ENCODE results near the gene ATP6AP1. TPM values are rescaled to one million over a fixed set of nuclear protein-coding genes. Genes with fewer than 3 reads are reported as not detected.

ATP6AP1 gene
- total and polyA plus RNA-seq, 9 donors, result 30.0 to 78.3 (median 65.9) TPM

GRCh38 chrX:154486052-154486395 is 57.5 kb downstream of the ATP6AP1 start:
- Histone ChIP-seq H3K9me3 (replicated peaks; ENCODE audit: control insufficient read depth, low read depth, low read length) (no peaks in the 10 kb centered on the region), H3K4me3 (ENCODE audit: low read length) (peak overlapping the region; percentile 50), H3K36me3 (ENCODE audit: control insufficient read depth, insufficient read depth, low read length) (peaks cover 15% of the 10 kb centered on the region), H3K27ac (ENCODE audit: low read length) (peak overlapping the region; percentile 13), H3K27me3 (ENCODE audit: control insufficient read depth, insufficient read depth, low read length) (no peaks in the 10 kb centered on the region), H3K4me1 (ENCODE audit: control insufficient read depth, insufficient read depth, low read length) (peaks cover 23% of the 10 kb centered on the region)
- peak; percentile 40 for DNase-seq
- WGBS (ENCODE audit: insufficient coverage), result 43% methylated on average over 35 of the region's 35 CpGs

Other genes with a start within 250 kb of the ATP6AP1 start
- gene OPN1MW, start 246.1 kb upstream of the ATP6AP1 start, total RNA-seq, result not detected
- gene OPN1MW, start 246.1 kb upstream of the ATP6AP1 start, polyA plus RNA-seq (ENCODE audit: insufficient read depth in 1 of 8, insufficient read length in 8 of 8, low replicate concordance in 1 of 8), result not detected
- not detected for gene OPN1MW2, start 208.9 kb upstream of the ATP6AP1 start, total RNA-seq
- gene OPN1MW2, start 208.9 kb upstream of the ATP6AP1 start, polyA plus RNA-seq (ENCODE audit: insufficient read depth in 1 of 8, insufficient read length in 8 of 8, low replicate concordance in 1 of 8), result not detected
- not detected for gene OPN1MW3, start 171.1 kb upstream of the ATP6AP1 start, total RNA-seq
- not detected for gene OPN1MW3, start 171.1 kb upstream of the ATP6AP1 start, polyA plus RNA-seq (ENCODE audit: insufficient read depth in 1 of 8, insufficient read length in 8 of 8, low replicate concordance in 1 of 8)
- not detected for gene TEX28, start 133.6 kb upstream of the ATP6AP1 start, total RNA-seq
- not detected for gene TEX28, start 133.6 kb upstream of the ATP6AP1 start, polyA plus RNA-seq (ENCODE audit: insufficient read depth in 1 of 8, insufficient read length in 8 of 8, low replicate concordance in 1 of 8)
- gene TKTL1, start 132.9 kb upstream of the ATP6AP1 start, total RNA-seq, result 0.27 TPM
- under 1 TPM; 0.15 to 0.73 (median 0.29) TPM for gene TKTL1, start 132.9 kb upstream of the ATP6AP1 start, polyA plus RNA-seq (ENCODE audit: insufficient read depth in 1 of 8, insufficient read length in 8 of 8, low replicate concordance in 1 of 8)
- gene FLNA, start 54.0 kb upstream of the ATP6AP1 start, total RNA-seq, result 212 TPM
- gene FLNA, start 54.0 kb upstream of the ATP6AP1 start, polyA plus RNA-seq (ENCODE audit: insufficient read depth in 1 of 8, insufficient read length in 8 of 8, low replicate concordance in 1 of 8), result 100 to 1,000 TPM; 329 to 450 (median 367) TPM
- gene EMD, start 49.4 kb upstream of the ATP6AP1 start, total RNA-seq, result 8.7 TPM
- 10 to 100 TPM; 48.8 to 66.7 (median 57.4) TPM for gene EMD, start 49.4 kb upstream of the ATP6AP1 start, polyA plus RNA-seq (ENCODE audit: insufficient read depth in 1 of 8, insufficient read length in 8 of 8, low replicate concordance in 1 of 8)
- 7,222 TPM for gene RPL10, start 30.3 kb upstream of the ATP6AP1 start, total RNA-seq
- 1,000 to 10,000 TPM; 5,887 to 6,889 (median 5,977) TPM for gene RPL10, start 30.3 kb upstream of the ATP6AP1 start, polyA plus RNA-seq (ENCODE audit: insufficient read depth in 1 of 8, insufficient read length in 8 of 8, low replicate concordance in 1 of 8)
- 35.2 TPM for gene DNASE1L1, start 19.4 kb upstream of the ATP6AP1 start, total RNA-seq
- 10 to 100 TPM; 17.8 to 38.7 (median 30.8) TPM for gene DNASE1L1, start 19.4 kb upstream of the ATP6AP1 start, polyA plus RNA-seq (ENCODE audit: insufficient read depth in 1 of 8, insufficient read length in 8 of 8, low replicate concordance in 1 of 8)
- 17.2 TPM for gene TAFAZZIN, start 17.1 kb upstream of the ATP6AP1 start, total RNA-seq
- gene TAFAZZIN, start 17.1 kb upstream of the ATP6AP1 start, polyA plus RNA-seq (ENCODE audit: insufficient read depth in 1 of 8, insufficient read length in 8 of 8, low replicate concordance in 1 of 8), result 10 to 100 TPM; 17.0 to 34.8 (median 27.3) TPM
- 45.4 TPM for gene GDI1, start 8.5 kb downstream of the ATP6AP1 start, total RNA-seq
- 100 to 1,000 TPM in 2 of 8 donors, 10 to 100 TPM in 6; 78.6 to 106 (median 91.5) TPM for gene GDI1, start 8.5 kb downstream of the ATP6AP1 start, polyA plus RNA-seq (ENCODE audit: insufficient read depth in 1 of 8, insufficient read length in 8 of 8, low replicate concordance in 1 of 8)
- gene FAM50A, start 15.5 kb downstream of the ATP6AP1 start, total RNA-seq, result 38.0 TPM
- 10 to 100 TPM; 61.4 to 71.4 (median 65.9) TPM for gene FAM50A, start 15.5 kb downstream of the ATP6AP1 start, polyA plus RNA-seq (ENCODE audit: insufficient read depth in 1 of 8, insufficient read length in 8 of 8, low replicate concordance in 1 of 8)
- 7.4 TPM for gene PLXNA3, start 29.6 kb downstream of the ATP6AP1 start, total RNA-seq
- gene PLXNA3, start 29.6 kb downstream of the ATP6AP1 start, polyA plus RNA-seq (ENCODE audit: insufficient read depth in 1 of 8, insufficient read length in 8 of 8, low replicate concordance in 1 of 8), result 10 to 100 TPM; 27.5 to 48.1 (median 38.8) TPM
- gene LAGE3, start 50.6 kb downstream of the ATP6AP1 start, total RNA-seq, result 16.2 TPM
- gene LAGE3, start 50.6 kb downstream of the ATP6AP1 start, polyA plus RNA-seq (ENCODE audit: insufficient read depth in 1 of 8, insufficient read length in 8 of 8, low replicate concordance in 1 of 8), result 10 to 100 TPM; 12.1 to 15.9 (median 14.5) TPM
- 26.2 TPM for gene UBL4A, start 57.9 kb downstream of the ATP6AP1 start, total RNA-seq
- 10 to 100 TPM; 20.3 to 27.8 (median 24.5) TPM for gene UBL4A, start 57.9 kb downstream of the ATP6AP1 start, polyA plus RNA-seq (ENCODE audit: insufficient read depth in 1 of 8, insufficient read length in 8 of 8, low replicate concordance in 1 of 8)
- gene SLC10A3, start 62.0 kb downstream of the ATP6AP1 start, total RNA-seq, result 7.8 TPM
- 10 to 100 TPM; 10.4 to 17.9 (median 13.3) TPM for gene SLC10A3, start 62.0 kb downstream of the ATP6AP1 start, polyA plus RNA-seq (ENCODE audit: insufficient read depth in 1 of 8, insufficient read length in 8 of 8, low replicate concordance in 1 of 8)
- 19.1 TPM for gene FAM3A, start 87.6 kb downstream of the ATP6AP1 start, total RNA-seq
- gene FAM3A, start 87.6 kb downstream of the ATP6AP1 start, polyA plus RNA-seq (ENCODE audit: insufficient read depth in 1 of 8, insufficient read length in 8 of 8, low replicate concordance in 1 of 8), result 10 to 100 TPM; 22.7 to 34.7 (median 28.9) TPM
- gene G6PD, start 118.2 kb downstream of the ATP6AP1 start, total RNA-seq, result 5.8 TPM
- gene G6PD, start 118.2 kb downstream of the ATP6AP1 start, polyA plus RNA-seq (ENCODE audit: insufficient read depth in 1 of 8, insufficient read length in 8 of 8, low replicate concordance in 1 of 8), result 10 to 100 TPM; 11.0 to 19.4 (median 13.9) TPM
- gene IKBKG, start 118.9 kb downstream of the ATP6AP1 start, total RNA-seq, result 9.4 TPM
- gene IKBKG, start 118.9 kb downstream of the ATP6AP1 start, polyA plus RNA-seq (ENCODE audit: insufficient read depth in 1 of 8, insufficient read length in 8 of 8, low replicate concordance in 1 of 8), result 10 to 100 TPM; 12.2 to 16.3 (median 14.0) TPM
- gene CTAG1A, start 156.5 kb downstream of the ATP6AP1 start, total RNA-seq, result not detected
- not detected for gene CTAG1A, start 156.5 kb downstream of the ATP6AP1 start, polyA plus RNA-seq (ENCODE audit: insufficient read depth in 1 of 8, insufficient read length in 8 of 8, low replicate concordance in 1 of 8)
- gene CTAG1B, start 190.6 kb downstream of the ATP6AP1 start, total RNA-seq, result not detected
- gene CTAG1B, start 190.6 kb downstream of the ATP6AP1 start, polyA plus RNA-seq (ENCODE audit: insufficient read depth in 1 of 8, insufficient read length in 8 of 8, low replicate concordance in 1 of 8), result not detected
- not detected for gene CTAG2, start 224.9 kb downstream of the ATP6AP1 start, total RNA-seq
- not detected for gene CTAG2, start 224.9 kb downstream of the ATP6AP1 start, polyA plus RNA-seq (ENCODE audit: insufficient read depth in 1 of 8, insufficient read length in 8 of 8, low replicate concordance in 1 of 8)

All from muscle of leg (tissue), 11 donors.